Measurements from ENCODE around the gene ZNF217. TPM values are rescaled to one million over a fixed set of nuclear protein-coding genes. Genes with fewer than 3 reads are reported as not detected.
"Not testable (repeated sequence)": the region's sequence is repeated elsewhere in the genome, so short reads cannot be mapped to it uniquely, and the experiment has no call there.

The ZNF217 gene
- total RNA-seq, 1 experiment from 2014 or later = 9.7 TPM

DNA sequence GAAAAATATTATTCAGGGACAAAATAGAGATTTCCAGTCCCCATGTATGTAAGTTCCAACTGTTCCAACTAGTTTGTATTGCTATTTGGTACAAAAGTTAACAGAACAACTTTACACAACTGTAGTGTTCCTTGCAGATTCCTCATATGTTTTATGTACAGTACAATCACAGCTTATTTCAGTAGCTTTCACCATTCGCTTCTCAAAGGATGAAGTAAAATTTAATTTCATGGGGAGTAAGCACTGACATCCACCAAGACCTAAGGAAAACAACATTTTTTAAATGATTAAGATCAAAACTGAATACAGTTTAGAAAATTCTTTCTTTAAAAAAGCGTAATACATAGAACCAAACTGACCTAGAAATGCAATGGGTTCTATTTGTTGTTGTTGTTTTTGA, 24.6 kb downstream of the ZNF217 start:
- no peak for DNase-seq (ENCODE audit: low spot score)

- no peak for DNase-seq (ENCODE audit: low spot score)
Observed at GRCh38 chr20:53568351-53568750, 25.3 kb downstream of the ZNF217 start.

- no peak for DNase-seq (ENCODE audit: low spot score)
Observed at GRCh38 chr20:53567379-53567917, 26.2 kb downstream of the ZNF217 start.

DNA sequence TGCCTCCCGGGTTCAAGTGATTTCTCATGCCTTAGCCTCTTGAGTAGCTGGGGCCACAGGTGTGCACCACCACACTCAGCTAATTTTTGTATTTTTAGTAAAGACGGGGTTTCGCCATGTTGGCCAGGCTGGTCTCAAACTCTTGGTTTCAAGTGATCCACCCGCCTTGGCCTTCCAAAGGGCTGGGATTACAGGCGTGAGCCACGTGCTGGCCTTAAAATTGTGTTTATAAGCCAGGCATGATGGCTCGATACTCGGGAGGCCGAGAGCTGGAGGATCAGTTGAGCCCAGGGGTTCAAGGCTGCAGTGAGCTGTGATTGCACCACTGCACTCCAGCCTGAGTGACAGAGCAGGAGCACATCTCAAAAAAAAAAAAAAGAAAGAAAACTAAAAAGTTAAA, 27.0 kb downstream of the ZNF217 start:
- not testable (repeated sequence) for DNase-seq (ENCODE audit: low spot score)

- no peak for DNase-seq (ENCODE audit: low spot score)
Observed at GRCh38 chr20:53565254-53565653, 28.4 kb downstream of the ZNF217 start.

- not testable (repeated sequence) for DNase-seq (ENCODE audit: low spot score)
Observed at GRCh38 chr20:53562104-53562764, 31.4 kb downstream of the ZNF217 start.

DNA sequence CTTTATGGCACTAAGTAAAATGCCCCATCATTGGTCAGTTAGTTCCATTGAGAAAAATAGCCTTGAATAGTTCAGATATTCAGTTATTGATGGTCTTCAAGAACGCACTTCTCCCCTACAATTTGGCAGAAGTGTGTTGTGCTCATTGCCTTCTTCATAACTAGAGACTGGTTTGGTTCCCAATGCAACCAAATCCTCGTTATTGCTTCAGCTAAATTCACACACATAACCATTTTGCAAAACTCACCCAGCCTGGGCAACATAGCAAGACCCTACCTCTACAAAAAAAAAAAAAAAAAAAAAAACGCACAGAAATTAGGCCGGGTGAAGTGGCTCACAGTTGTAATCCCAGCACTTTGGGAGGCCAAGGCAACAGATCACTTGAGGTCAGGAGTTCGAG, 32.1 kb downstream of the ZNF217 start:
- no peak for DNase-seq (ENCODE audit: low spot score)

- no peak for DNase-seq (ENCODE audit: low spot score)
Observed at GRCh38 chr20:53559816-53560215, 33.8 kb downstream of the ZNF217 start.

- DNase-seq (ENCODE audit: low spot score) = no peak
Observed at GRCh38 chr20:53557130-53557529, 36.5 kb downstream of the ZNF217 start.

GRCh38 chr20:53556267-53556897, 37.3 kb downstream of the ZNF217 start:
- no peak for DNase-seq (ENCODE audit: low spot score)

- no peak for DNase-seq (ENCODE audit: low spot score)
Observed at GRCh38 chr20:53555816-53556215, 37.8 kb downstream of the ZNF217 start.

- DNase-seq (ENCODE audit: low spot score) = no peak
Observed at GRCh38 chr20:53555081-53555480, 38.6 kb downstream of the ZNF217 start.

DNA sequence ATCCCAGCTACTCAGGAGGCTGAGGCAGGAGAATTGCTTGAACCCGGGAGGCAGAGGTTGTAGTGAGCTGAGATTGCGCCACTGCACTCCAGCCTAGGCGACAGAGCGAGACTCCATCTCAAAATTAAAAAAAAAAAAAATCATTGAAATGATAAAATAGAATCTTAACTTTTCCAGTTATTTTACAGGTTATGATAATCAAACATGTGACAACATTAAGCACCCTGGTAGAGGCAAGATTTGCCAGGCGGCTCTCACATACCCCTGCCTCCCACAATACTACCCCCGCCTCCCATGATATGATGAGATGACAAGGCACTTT, 41.1 kb downstream of the ZNF217 start:
- not testable (repeated sequence) for DNase-seq (ENCODE audit: low spot score)

DNA sequence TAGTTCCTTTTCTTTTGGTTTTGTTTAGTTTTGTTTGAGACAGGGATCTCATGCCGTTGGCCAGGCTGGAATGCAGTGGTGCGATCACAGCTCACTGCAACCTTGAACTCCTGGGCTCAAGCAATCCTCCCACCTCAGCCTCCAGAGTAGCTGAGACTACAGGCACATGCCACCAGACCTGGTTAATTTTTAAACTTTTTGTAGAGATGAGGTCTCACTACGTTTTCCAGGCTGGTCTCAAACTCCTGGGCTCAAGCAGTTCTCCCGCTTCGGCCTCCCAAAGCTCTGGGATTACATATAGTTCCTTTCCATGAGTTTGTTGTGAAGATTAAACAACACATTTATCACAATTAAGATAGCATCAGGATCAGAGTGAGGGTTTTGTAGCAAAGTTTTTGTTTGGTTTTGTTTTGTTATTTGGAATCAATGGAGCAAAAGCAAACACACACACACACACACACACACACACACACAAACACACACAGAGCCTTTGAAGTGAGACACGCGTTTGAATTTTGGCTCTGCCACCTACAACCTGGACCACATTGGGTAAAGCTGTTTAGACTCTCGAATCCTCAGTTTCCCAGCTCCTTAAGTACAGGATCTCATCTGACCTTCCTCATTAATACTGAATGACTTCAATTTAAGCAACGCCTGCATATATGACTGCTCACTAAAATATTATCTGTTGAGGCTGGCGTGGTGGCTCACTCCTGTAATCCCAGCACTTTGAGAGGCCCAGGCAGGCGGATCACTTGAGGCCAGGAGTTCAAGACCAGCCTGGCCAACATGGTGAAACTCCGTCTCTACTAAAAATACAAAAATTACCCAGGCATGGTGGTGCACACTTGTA, 41.7 kb downstream of the ZNF217 start:
- not testable (repeated sequence) for DNase-seq (ENCODE audit: low spot score)

DNA sequence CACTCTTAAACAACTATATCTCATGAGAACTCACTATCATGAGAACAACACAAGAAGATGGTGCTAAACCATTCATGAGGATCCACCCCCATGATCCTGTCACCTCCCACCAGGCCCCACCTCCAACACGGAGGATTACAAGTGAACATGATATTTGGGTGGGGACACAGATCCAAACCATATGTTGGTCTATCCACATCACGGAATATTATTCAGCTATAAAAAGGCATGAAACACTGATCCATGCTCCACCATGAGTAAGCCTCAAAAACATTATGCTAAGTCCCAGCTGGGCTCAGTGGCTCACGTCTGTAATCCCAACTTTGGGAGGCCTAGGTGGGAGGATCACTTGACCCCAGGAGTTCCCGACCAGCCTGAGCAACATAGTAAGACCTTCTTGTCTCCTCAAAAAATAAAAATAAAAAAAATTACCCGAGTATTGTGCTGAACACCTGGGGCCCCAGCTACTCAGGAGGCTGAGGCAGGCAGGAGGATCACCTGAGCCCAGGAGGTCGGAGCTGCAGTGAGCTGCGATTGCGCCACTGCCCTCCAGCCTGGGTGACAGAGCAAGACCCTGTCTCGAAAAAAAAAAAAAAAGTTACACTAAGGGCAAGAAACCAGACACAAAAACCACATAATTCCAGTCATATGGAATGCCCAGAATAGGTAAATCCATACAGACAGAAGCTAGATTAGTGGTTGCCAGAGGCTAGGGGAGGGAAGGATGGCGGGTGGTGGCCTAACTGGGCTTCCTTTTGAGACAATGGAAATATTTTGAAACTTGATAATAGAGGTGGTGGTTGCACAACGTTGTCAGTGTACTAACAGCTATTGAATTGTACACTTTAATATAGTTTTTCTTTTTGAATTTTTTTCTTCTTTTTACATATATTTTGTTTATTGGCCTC, 43.1 kb downstream of the ZNF217 start:
- DNase-seq (ENCODE audit: low spot score) = peak; percentile 42

GRCh38 chr20:53547664-53548239, 45.9 kb downstream of the ZNF217 start:
- peak; percentile 81 for DNase-seq (ENCODE audit: low spot score)

DNA sequence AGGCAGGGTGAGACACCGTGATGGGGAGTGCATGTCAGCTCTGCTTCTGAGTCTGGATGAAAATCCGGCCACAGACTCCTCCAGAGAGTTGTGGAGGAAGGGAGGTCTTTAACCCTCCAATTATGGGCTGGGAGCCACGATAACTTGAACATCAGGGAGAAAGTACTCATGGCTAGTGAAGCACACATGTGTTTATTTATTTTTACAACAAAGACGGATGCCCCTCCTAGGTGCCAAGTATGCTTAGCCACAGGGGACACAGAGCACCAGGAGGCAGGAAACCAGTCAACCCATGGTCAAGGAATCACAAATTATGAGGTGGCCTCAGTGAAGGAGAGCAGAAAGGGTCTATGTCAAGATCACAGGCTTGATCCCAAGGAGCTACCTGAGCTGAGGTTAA, 54.1 kb downstream of the ZNF217 start:
- DNase-seq (ENCODE audit: low spot score) = peak; percentile 31

DNA sequence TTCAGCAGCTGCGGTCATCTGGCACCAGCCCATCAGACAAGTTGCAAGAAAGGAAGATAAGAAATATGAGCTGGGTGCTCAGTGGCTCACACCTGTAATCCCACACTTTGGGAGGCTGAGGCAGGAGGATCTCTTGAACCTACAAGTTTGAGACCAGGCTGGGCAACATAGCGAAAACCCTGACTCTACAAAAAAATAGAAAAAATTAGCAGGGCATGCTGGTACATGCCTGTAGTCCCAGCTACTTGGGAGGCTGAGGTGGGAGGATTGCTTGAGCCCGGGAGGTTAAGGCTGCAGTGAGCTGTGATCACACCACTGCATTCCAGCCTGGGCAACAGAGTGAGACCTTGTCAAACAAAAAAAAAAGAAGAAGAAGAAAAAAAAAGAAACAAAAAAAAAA, 57.3 kb downstream of the ZNF217 start:
- not testable (repeated sequence) for DNase-seq (ENCODE audit: low spot score)

- no peak for DNase-seq (ENCODE audit: low spot score)
Observed at GRCh38 chr20:53535878-53536277, 57.8 kb downstream of the ZNF217 start.

GRCh38 chr20:53534037-53534436, 59.6 kb downstream of the ZNF217 start:
- no peak for DNase-seq (ENCODE audit: low spot score)

DNA sequence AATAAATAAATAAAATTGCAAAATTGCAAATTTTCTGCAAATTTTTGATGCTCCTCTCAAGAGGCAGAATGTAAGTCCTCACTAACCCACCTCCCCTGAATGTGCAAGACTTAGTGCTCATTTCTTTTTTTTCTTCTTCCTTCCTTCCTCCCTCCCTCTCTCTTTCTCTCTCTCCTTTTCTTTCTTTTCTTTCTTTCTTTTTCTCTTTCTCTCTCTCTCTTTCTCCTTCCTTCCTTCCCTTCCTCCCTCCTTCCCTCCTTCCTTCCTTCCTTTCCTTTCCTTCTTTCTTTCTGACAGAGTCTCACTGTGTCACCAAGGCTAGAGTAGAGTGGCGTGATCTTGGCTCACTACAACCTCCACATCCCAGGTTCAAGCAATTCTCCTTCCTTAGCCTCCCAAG, 60.1 kb downstream of the ZNF217 start:
- DNase-seq (ENCODE audit: low spot score) = no peak
